ENCODE measurements around the gene C6orf89. TPM values are rescaled to one million over a fixed set of nuclear protein-coding genes. Genes with fewer than 3 reads are reported as not detected.

The C6orf89 gene
- total RNA-seq, 2 experiments from 2014 or later = 47.5 to 58.1 TPM

DNA sequence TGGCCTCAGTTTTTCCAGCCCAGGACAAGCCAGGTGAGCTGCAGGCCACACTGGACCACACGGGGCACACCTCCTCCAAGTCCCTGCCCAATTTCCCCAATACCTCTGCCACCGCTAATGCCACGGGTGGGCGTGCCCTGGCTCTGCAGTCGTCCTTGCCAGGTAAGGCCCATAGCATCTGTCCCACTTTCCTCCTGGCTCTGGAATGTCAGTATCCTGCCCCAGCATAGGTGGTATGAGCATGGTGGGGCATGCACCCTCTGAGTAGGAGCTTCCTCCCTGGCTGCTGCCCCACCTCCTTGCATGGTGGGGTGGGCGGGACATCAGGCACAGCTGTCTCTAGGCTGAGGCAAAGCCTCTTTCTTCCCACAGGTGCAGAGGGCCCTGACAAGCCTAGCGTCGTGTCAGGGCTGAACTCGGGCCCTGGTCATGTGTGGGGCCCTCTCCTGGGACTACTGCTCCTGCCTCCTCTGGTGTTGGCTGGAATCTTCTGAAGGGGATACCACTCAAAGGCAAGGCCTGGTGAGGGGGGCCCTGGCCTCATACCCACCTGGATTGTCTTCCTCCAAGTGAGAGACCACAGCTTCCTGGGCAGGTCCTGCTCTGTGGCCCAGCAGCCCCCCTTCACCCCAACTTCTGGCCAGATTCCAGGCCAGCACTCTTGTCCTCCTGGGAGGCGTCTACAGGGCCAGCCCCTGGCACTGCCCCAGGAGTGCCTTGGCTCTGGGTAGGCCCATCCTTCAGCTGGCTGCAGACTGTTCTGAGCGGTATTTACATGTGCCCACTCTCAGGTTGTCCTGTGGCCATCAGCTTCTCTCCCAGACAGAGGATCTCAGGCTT is 77.9 kb downstream of the C6orf89 start:
- Mint-ChIP-seq H3K27me3 (no peaks in the 10 kb centered on the region), H3K4me1 (peaks cover 56% of the 10 kb centered on the region), H3K36me3 (ENCODE audit: low read depth) (peaks cover 30% of the 10 kb centered on the region), H3K9me3 (no peaks in the 10 kb centered on the region), H3K4me3 (no peak overlapping the region), H3K27ac (peak overlapping the region; percentile 87)
- ChIA-PET CTCF (interaction anchor here (0.6 to 2.7 kb wide), 4 partner anchors 9 to 398 kb away, joined by 3 to 12 read pairs (median 4); partner anchors contain the start of gene PI16), POLR2A (interaction anchor here (1.1 kb wide), 1 partner anchor 453 kb away, joined by 5 read pairs; no protein-coding TSS in a partner anchor)
- peak; percentile 56 for DNase-seq

DNA sequence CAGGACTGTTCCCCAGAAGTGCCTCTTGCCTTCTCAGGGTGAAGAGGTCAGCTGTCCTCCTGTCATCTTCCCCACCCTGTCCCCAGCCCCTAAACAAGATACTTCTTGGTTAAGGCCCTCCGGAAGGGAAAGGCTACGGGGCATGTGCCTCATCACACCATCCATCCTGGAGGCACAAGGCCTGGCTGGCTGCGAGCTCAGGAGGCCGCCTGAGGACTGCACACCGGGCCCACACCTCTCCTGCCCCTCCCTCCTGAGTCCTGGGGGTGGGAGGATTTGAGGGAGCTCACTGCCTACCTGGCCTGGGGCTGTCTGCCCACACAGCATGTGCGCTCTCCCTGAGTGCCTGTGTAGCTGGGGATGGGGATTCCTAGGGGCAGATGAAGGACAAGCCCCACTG is 78.6 kb downstream of the C6orf89 start:
- DNase-seq = no peak
- peaks cover 36% of the 10 kb centered on the region for H3K36me3 Mint-ChIP-seq (ENCODE audit: low read depth)
- CTCF ChIA-PET = interaction anchor here (0.6 to 2.7 kb wide), 3 partner anchors 10 to 399 kb away, joined by 3 to 12 read pairs (median 4); partner anchors contain the start of gene PI16
- H3K4me1 Mint-ChIP-seq = peaks cover 56% of the 10 kb centered on the region
- no peaks in the 10 kb centered on the region for H3K27me3 Mint-ChIP-seq
- peak overlapping the region; percentile 62 for H3K27ac Mint-ChIP-seq
- H3K9me3 Mint-ChIP-seq = no peaks in the 10 kb centered on the region
- H3K4me3 Mint-ChIP-seq = no peak overlapping the region
- POLR2A ChIA-PET = no interaction called here

DNA sequence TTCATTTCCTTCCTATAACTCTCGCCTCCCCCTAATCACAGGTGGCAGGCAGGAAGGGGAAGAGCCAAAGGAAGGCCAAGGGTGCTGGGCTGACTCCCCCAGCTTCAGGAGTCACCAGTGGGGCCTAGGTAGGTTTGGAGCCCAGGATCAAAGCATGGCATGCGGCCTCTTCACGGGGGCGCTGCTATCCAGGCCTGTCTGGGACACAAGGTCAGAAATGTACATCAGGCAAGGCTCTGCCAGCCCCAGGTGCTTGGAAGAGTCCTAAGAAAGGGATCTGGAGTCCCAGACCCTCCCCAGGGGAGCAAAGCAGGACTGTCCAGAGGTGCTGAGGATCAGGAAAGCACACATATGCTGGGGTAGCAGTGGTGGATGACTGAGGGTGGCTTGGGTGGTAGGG is 79.2 kb downstream of the C6orf89 start:
- Mint-ChIP-seq H3K4me3 (no peak overlapping the region), H3K4me1 (peaks cover 55% of the 10 kb centered on the region), H3K27ac (peak overlapping the region; percentile 62), H3K36me3 (ENCODE audit: low read depth) (peaks cover 42% of the 10 kb centered on the region), H3K27me3 (no peaks in the 10 kb centered on the region), H3K9me3 (no peaks in the 10 kb centered on the region)
- ChIA-PET CTCF (interaction anchor here (1.0 to 2.7 kb wide), 2 partner anchors 10 to 377 kb away, joined by 4 to 12 read pairs; partner anchors contain the start of gene PI16), POLR2A (interaction anchor here (0.6 kb wide), 2 partner anchors 121 to 228 kb away, joined by 3 to 5 read pairs; no protein-coding TSS in a partner anchor)
- no peak for DNase-seq

DNA sequence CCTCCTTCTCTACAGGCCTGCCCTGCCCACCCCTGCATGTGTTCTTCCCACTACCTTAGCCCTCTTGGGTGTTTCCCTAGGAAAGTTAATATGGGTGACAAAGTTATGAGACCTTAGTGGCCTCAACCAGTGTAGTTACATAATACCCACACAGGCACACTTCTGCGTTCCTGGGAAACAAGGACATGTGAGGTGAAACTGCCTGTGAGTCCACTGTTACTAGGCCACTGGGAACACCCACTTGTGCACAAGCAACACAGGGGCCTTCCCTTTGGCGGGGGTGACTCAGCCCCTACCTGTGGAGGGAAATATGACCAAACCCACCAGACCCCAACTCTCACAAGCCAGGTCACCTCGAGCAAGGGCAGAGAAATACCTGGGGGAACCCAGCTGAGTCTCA is 81.5 kb downstream of the C6orf89 start:
- H3K36me3 Mint-ChIP-seq (ENCODE audit: low read depth) = peaks cover 48% of the 10 kb centered on the region
- peaks cover 36% of the 10 kb centered on the region for H3K4me1 Mint-ChIP-seq
- ChIA-PET POLR2A (no interaction called here), CTCF (no interaction called here)
- no peak for DNase-seq
- H3K27ac Mint-ChIP-seq = no peak overlapping the region
- no peaks in the 10 kb centered on the region for H3K9me3 Mint-ChIP-seq
- H3K4me3 Mint-ChIP-seq = no peak overlapping the region
- H3K27me3 Mint-ChIP-seq = no peaks in the 10 kb centered on the region

DNA sequence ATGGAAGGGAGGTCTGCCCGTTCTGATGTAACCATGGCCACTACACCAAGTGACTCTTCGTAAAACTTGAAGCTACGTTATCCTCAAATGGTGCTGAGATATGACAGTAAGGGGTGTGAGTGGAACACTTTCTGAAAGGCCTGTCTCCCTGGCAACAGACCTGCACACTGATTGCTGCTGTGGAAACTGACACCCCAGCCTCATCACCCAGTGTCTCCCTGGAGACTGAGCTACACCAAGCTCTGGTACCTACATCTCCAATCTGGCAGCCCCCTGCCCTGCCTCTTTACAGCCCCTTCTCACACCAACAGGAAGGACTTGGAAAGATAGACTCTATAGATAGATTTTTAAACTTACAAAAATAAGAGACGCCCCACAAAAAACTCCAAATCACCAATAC is 82.0 kb downstream of the C6orf89 start:
- Mint-ChIP-seq H3K27me3 (no peaks in the 10 kb centered on the region), H3K4me1 (peaks cover 32% of the 10 kb centered on the region), H3K27ac (peak overlapping the region; percentile 46), H3K36me3 (ENCODE audit: low read depth) (peaks cover 51% of the 10 kb centered on the region), H3K9me3 (no peaks in the 10 kb centered on the region), H3K4me3 (no peak overlapping the region)
- CTCF ChIA-PET = no interaction called here
- POLR2A ChIA-PET = no interaction called here
- DNase-seq = no peak

DNA sequence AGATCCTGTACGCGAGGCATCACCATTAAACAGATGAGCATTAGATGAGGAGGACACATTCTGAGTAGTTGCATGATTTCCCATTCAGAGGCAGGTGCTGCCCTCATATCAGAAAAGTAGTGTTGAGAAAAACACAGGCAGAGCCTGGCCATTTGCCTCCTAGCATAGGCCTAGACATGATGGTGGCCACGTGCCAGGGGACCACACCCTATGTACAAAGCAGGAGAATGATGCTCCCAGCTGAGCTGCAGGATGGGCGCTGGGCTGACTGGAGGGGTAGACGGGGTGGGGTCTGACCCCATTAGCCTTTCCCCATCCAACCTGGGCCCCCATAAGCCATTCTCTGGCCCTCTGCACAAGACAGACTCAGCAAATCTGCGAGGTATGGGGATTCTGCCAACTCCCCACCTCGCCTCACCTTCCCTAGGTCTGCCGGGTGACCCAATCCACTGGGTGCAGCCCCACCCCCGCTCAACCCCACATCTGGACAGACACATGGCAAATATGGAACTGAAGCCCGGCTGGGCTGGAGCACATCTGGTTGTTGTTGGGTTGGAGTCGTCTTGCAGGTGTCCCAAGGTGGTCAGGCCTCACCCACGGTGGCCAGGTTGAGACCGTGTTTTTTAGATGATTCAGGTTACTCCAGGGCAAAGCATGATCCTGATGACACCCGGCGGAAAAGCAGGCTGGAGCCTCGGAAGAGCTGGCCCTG is 82.7 kb downstream of the C6orf89 start:
- Mint-ChIP-seq H3K9me3 (no peaks in the 10 kb centered on the region), H3K27ac (peak overlapping the region; percentile 46), H3K4me1 (peaks cover 25% of the 10 kb centered on the region), H3K27me3 (no peaks in the 10 kb centered on the region), H3K36me3 (ENCODE audit: low read depth) (peaks cover 51% of the 10 kb centered on the region), H3K4me3 (no peak overlapping the region)
- no peak for DNase-seq
- CTCF ChIA-PET = no interaction called here
- POLR2A ChIA-PET = no interaction called here

DNA sequence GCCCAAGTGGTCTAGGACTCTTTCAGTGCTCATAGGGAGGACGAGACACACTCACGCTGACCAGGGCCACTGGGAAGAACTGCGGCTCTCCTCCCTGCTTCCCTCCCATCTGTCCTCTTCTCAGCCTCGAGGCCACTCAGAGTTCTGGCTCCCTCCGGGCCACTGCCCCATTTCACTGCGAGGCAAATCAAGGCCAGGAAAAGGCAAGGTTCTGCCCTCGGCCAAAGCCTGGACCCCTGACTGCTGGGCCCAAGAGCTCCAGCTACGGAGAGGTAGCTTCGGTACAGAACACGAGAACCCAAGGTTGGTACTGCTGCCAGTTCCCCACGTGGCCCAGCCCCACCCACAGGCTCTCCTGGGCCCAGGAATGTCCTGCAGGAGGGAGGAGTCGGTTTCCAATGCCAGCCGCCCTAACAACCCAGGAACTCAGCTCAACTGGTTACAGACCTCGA is 83.5 kb downstream of the C6orf89 start:
- Mint-ChIP-seq H3K36me3 (ENCODE audit: low read depth) (peaks cover 59% of the 10 kb centered on the region), H3K27ac (no peak overlapping the region), H3K9me3 (no peaks in the 10 kb centered on the region), H3K4me3 (no peak overlapping the region), H3K27me3 (no peaks in the 10 kb centered on the region), H3K4me1 (peaks cover 17% of the 10 kb centered on the region)
- ChIA-PET POLR2A (no interaction called here), CTCF (no interaction called here)
- DNase-seq = no peak

DNA sequence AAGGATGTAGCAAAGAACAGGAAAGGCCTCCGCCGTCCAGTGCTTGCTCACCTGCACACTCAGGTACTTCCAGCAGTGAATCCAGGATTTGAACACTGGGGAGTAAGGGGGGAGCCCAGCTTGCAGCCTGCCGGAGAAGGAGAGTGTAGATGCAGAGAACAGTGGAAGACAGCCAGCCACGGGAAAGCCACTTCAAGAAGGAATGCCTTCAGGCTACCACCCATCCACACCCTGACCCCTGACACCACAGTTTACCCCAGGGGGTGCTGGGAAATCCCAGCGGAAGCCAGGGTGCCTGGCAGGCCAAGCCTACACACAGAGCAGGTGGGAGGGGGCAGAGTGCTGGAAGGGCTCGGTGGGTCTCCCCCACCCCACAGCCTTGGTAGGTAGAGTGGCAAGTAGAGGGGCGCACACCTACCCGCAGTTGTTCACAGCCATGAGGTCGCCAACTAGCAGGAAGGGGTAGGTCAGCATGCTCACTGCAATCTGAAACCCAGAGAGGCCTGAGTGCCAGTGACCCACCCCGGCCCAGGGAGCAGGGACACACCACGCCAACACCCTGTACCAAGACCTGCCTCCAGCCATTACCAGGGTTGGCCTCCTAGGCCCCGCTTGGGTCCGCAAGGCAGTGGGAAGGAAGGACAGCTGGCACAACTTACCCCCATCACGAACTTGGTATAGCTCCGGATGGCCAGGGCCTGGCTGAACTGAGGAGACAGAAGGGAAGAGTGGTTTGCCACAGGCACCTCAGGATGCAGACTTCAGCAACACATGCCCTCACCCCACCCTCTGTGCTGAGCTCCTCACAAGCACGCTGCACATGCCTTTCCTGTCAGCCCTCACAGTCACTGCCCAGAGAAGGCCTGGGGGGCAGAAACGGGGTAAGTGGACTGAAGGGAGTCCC is 84.5 kb downstream of the C6orf89 start:
- DNase-seq = no peak
- ChIA-PET POLR2A (no interaction called here), CTCF (no interaction called here)
- peaks cover 8% of the 10 kb centered on the region for H3K4me1 Mint-ChIP-seq
- H3K9me3 Mint-ChIP-seq = no peaks in the 10 kb centered on the region
- H3K36me3 Mint-ChIP-seq (ENCODE audit: low read depth) = peaks cover 64% of the 10 kb centered on the region
- H3K4me3 Mint-ChIP-seq = no peak overlapping the region
- H3K27me3 Mint-ChIP-seq = no peaks in the 10 kb centered on the region
- no peak overlapping the region for H3K27ac Mint-ChIP-seq

DNA sequence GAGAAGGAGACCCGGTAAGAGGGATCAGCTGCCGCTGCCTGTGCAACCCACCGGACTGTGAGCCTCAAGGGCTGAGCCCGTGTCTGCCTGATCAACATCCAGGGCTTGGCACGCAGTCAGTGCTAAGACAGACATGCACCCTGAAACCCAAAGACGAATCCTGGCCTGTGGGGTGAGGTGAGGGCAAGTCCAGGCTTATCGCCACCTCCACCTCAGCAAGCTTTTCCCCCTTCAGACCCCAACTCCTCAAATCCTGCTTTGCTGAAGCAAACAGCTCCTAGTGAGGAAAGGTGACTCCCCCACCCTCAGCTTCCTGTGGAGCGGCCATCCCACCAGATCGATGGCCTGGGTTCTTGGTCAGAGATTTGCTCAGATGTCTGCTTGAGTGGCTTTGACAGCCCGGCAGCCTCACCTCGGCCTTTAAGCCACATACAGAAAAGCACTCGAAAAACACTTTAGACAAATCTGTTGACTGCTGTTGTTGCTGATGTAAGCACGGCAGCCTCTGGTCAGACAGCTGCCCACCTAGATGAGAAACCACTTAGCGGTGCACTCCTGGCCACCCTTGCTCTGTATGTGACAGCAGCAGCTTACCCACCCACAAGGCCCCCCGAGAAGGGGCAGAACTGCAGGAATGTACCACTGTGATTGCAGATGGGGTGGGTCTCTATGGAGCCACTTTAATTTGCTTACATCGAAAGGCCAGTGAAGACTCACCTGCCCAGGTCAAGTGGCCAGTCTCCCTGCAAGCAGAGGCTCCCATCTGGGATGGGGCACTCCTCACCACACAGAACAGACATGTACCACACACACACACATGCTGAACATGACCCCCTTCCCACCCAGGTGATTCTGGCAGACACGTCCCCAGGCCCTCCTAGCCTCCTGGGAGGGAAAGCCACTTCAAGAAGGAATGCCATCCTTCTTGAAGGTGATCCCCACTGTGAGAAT is 85.4 kb downstream of the C6orf89 start:
- no peak overlapping the region for H3K4me3 Mint-ChIP-seq
- H3K4me1 Mint-ChIP-seq = peaks cover 3% of the 10 kb centered on the region
- H3K27ac Mint-ChIP-seq = peak overlapping the region; percentile 80
- peaks cover 68% of the 10 kb centered on the region for H3K36me3 Mint-ChIP-seq (ENCODE audit: low read depth)
- H3K9me3 Mint-ChIP-seq = no peaks in the 10 kb centered on the region
- H3K27me3 Mint-ChIP-seq = no peaks in the 10 kb centered on the region
- POLR2A ChIA-PET = no interaction called here
- CTCF ChIA-PET = no interaction called here
- DNase-seq = no peak

DNA sequence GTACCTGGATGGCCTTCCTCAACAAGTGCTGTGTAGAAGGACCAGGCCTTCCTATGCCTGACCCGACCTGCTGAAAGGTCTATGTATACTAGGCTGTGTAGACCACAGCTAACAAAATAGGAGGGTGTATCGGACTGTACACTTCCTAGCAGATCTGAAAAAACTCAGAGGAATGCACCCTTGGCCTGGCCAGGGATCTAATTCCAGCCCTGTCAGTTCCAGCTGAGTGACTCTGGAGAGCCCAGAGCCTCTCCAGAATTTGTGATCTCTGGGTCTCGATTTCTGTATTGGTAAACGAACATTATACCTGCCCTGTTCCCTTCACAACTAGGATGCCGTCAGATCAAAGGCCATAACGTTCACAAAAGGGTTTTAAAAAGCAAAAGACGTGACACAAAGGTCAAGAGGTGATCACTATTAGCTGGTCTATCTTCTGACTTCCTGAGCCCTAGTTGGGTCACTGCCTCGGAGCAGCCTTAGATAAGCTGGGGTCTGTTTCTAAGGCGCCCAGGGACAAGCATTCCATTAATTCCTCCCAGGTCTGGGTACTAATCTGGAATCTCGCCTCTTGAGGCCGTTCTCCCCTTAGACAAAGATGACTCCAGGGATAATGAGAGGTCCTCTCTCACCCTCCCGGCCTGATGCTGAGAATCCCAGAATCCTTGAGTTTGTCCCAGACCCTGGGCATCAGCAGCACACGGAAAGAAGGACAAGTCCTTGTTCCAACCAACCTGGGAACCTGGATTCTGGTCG is 86.3 kb downstream of the C6orf89 start:
- POLR2A ChIA-PET = no interaction called here
- peaks cover 67% of the 10 kb centered on the region for H3K36me3 Mint-ChIP-seq (ENCODE audit: low read depth)
- CTCF ChIA-PET = no interaction called here

DNA sequence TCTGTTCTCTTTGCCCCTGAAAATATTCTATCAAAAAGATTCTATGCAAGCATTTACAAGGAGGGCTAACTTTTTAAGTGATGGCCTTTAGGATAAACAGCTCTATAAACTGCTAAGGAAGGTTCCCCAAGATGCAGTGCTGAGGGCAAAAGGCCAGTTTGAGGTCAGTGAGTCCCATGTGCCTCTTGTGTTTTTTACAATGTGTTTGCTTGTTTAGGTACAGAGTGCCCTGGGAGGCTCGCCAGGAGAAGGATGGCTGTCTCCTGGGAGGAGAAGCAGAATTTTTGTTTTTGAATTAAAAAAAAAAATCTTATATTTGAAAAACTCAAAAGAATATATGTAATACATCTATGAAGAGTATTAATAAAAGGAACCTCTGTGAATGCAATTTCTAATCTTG is 87.4 kb downstream of the C6orf89 start:
- H3K4me1 Mint-ChIP-seq = peaks cover 3% of the 10 kb centered on the region
- CTCF ChIA-PET = interaction anchor here (1.0 kb wide), 1 partner anchor 45 kb away, joined by 3 read pairs; no protein-coding TSS in a partner anchor
- no peak for DNase-seq
- H3K4me3 Mint-ChIP-seq = no peak overlapping the region
- H3K36me3 Mint-ChIP-seq (ENCODE audit: low read depth) = peaks cover 69% of the 10 kb centered on the region
- no peak overlapping the region for H3K27ac Mint-ChIP-seq
- POLR2A ChIA-PET = no interaction called here
- no peaks in the 10 kb centered on the region for H3K9me3 Mint-ChIP-seq
- H3K27me3 Mint-ChIP-seq = no peaks in the 10 kb centered on the region

More for the DNA sequence above, 86.3 kb downstream of the C6orf89 start:
- DNase-seq = no peak
- Mint-ChIP-seq H3K9me3 (no peaks in the 10 kb centered on the region), H3K4me3 (no peak overlapping the region), H3K4me1 (peaks cover 2% of the 10 kb centered on the region), H3K27ac (peak overlapping the region; percentile 80), H3K27me3 (no peaks in the 10 kb centered on the region)

All from activated CD4-positive, alpha-beta T cell treated with anti-CD3 and anti-CD28 coated beads, Interleukin-2, amount 10 ng/mL, durations not matched to agents 7 days and 5 days (primary cell).